K562 (cell line): ENCODE results near the gene PNPLA1. TPM values are rescaled to one million over a fixed set of nuclear protein-coding genes. Genes with fewer than 3 reads are reported as not detected.

Experiments
- ATAC-seq: fragments of 200-7000 bp; cut with Tn5 transposase; 3 replicates; pipeline ENCODE4 v1.9.1; 2020; ENCODE audit warnings: moderate library complexity
- BruUV-seq: library from RNA; stranded (reverse); fragments of 400-500 nt; replicated peaks from 2 replicates; lab custom pipeline; 2021; lab: Mats Ljungman, UMichigan
- CTCF ChIA-PET: fragments of 300-600 bp; formaldehyde crosslinking; extraction: SDS; loops from one replicate; lab custom pipeline; 2021; ENCODE audit warnings: low intra/inter-chr PET ratio; lab: Yijun Ruan, JAX
- POLR2A ChIA-PET: fragments of 300-600, 350-650 bp; sonication (Branson Sonifier 250); formaldehyde crosslinking; extraction: SDS; loops from one replicate; lab custom pipeline; 2021; ENCODE audit warnings: antibody characterized with exemption, inconsistent platforms; lab: Yijun Ruan, JAX
- DNase-seq, 4 experiments: peaks; one replicate each; pipeline versions ENCODE4 v3.0.0 to v3.0.0-alpha.2; 2011 to 2018; ENCODE audit warnings: low spot score in 3 of 4, mixed read lengths in 3 of 4; ENCODE audit errors: extremely low read depth in 1 of 4
- FAIRE-seq: peaks from 2 replicates; lab custom pipeline; 2011; peaks lifted over from hg19 to GRCh38; lab: Jason Lieb, UNC
- H2AFZ ChIP-seq: 2 replicates; pipeline ENCODE4 v1.6.0; 2011; ENCODE audit warnings: low read depth, low read length, control low read depth, inconsistent platforms
- H3K27ac ChIP-seq: fragments of 200-600 bp; 3 replicates; pipeline ENCODE4 v1.8.0; 2011; ENCODE audit warnings: low read depth, mild to moderate bottlenecking, control low read depth, inconsistent platforms, low read length, moderate library complexity, mixed read lengths; ENCODE audit errors: extremely low read depth
- H3K27me3 ChIP-seq, 2 experiments: fragments of 300-600 bp in 1 of 2; 2 replicates in 1 of 2; 3 replicates in 1 of 2; pipeline versions ENCODE4 v1.6.0 to v1.8.0; 2011; ENCODE audit warnings: inconsistent platforms in 2 of 2, low read length in 2 of 2, mild to moderate bottlenecking in 1 of 2, mixed read lengths in 1 of 2, moderate library complexity in 1 of 2; ENCODE audit not compliant: control insufficient read depth in 2 of 2, insufficient read depth in 2 of 2
- H3K36me3 ChIP-seq: fragments of 300-600 bp; 3 replicates; pipeline ENCODE4 v1.8.0; 2011; ENCODE audit warnings: mild to moderate bottlenecking, low read length, inconsistent platforms; ENCODE audit not compliant: control insufficient read depth, insufficient read depth
- H3K4me1 ChIP-seq, 2 experiments: fragments of 200-600 bp in 1 of 2; replicated peaks in 1 of 2; 2 replicates in 1 of 2; 3 replicates in 1 of 2; pipeline versions ENCODE4 v1.5.1 to v1.8.0; 2011; ENCODE audit warnings: inconsistent platforms in 2 of 2, low read length in 2 of 2, mild to moderate bottlenecking in 1 of 2, mixed read lengths in 1 of 2, moderate library complexity in 1 of 2; ENCODE audit not compliant: control insufficient read depth in 2 of 2, insufficient read depth in 2 of 2
- H3K4me2 ChIP-seq: 2 replicates; pipeline ENCODE4 v1.6.1; 2011; ENCODE audit warnings: low read length, control low read depth, inconsistent platforms, mixed read lengths; ENCODE audit not compliant: insufficient read depth
- H3K4me3 ChIP-seq: fragments of 200-600 bp; sonication (generic), shearing (Covaris generic); 2 replicates; pipeline ENCODE4 v1.5.1; 2016; ENCODE audit warnings: control low read depth, inconsistent platforms
- H3K79me2 ChIP-seq: fragments of 200-600 bp; 3 replicates; pipeline ENCODE4 v1.8.0; 2011; ENCODE audit warnings: low read length, inconsistent platforms; ENCODE audit not compliant: control insufficient read depth, insufficient read depth
- H3K9ac ChIP-seq, 2 experiments: 2 replicates each; pipeline versions ENCODE4 v1.6.0 to v1.6.1; 2011; ENCODE audit warnings: low read depth in 2 of 2, low read length in 2 of 2, control low read depth in 1 of 2, inconsistent platforms in 1 of 2, mild to moderate bottlenecking in 1 of 2, mixed read lengths in 1 of 2; ENCODE audit not compliant: insufficient read depth in 1 of 2
- H3K9me1 ChIP-seq: one replicate; pipeline ENCODE4 v1.6.0; 2011; ENCODE audit warnings: inconsistent platforms, mild to moderate bottlenecking, low read length, moderate library complexity; ENCODE audit not compliant: control insufficient read depth, insufficient read depth
- H3K9me3 ChIP-seq: replicated peaks from 2 replicates; pipeline ENCODE4 v1.5.1; 2011; ENCODE audit warnings: low read depth, low read length, inconsistent platforms; ENCODE audit not compliant: control insufficient read depth, insufficient read depth
- H4K20me1 ChIP-seq: replicated peaks from 2 replicates; pipeline ENCODE4 v1.6.1; 2011; ENCODE audit warnings: low read length, inconsistent platforms, mixed read lengths; ENCODE audit not compliant: control insufficient read depth, insufficient read depth
- ARID3B ChIP-seq: fragments of 250-450 bp; sonication (Bioruptor Pico); IDR thresholded peaks from 2 replicates; pipeline ENCODE4 v1.4.0; 2020; ENCODE audit warnings: borderline replicate concordance
- NRF1 ChIP-seq, 2 experiments: fragments of 450-650 bp; IDR thresholded peaks in 1 of 2; conservative IDR thresholded peaks in 1 of 2; 2 replicates each; pipeline ENCODE4 v1.6.1; 2014; ENCODE audit warnings: mild to moderate bottlenecking in 2 of 2
- SFPQ ChIP-seq: fragments of 200-400 bp; formaldehyde crosslinking; IDR thresholded peaks from 2 replicates; pipeline ENCODE4 v1.6.1; 2017; ENCODE audit warnings: mild to moderate bottlenecking, low read depth, low read length, moderate library complexity
- ZNF134 ChIP-seq: fragments of 250-450 bp; sonication (Bioruptor Pico); conservative IDR thresholded peaks from 2 replicates; pipeline ENCODE4 v1.4.0; 2020
- WGBS: fragments of 100-300 bp; shearing (Covaris generic); methylation state at CpG from one replicate; pipeline ENCODE4 v1.1.6; 2016; ENCODE audit warnings: low coverage, mixed read lengths; ENCODE audit not compliant: insufficient coverage; ENCODE audit errors: missing lambda C conversion rate; 5-methylcytosine and 5-hydroxymethylcytosine counted together
- in situ Hi-C: fragments of 300-500 bp; cut with MboI; formaldehyde crosslinking; loops from 4 replicates; pipeline ENCODE4 v1.15.0; 2018; ENCODE audit warnings: inconsistent platforms, mixed read lengths
- intact Hi-C: fragments of 100-400 bp; cut with micrococcal nuclease; formaldehyde crosslinking; loops from 2 replicates; pipeline ENCODE4 v1.14.2; 2022
- polyA plus RNA-seq, 8 experiments: library from polyadenylated mRNA; depleted of rRNA in 4 of 8; stranded (reverse) in 5 of 8; unstranded in 3 of 8; fragments of >200 nt; fragmentation: Nextera tagmentation in 2 of 8; fragmentation: Illumina TruSeq in 1 of 8; extraction: Ambion mirVana in 2 of 8; extraction: Trizol in 1 of 8; gene quantifications; 2 replicates each; pipeline versions ENCODE4 v1.2.1 to v1.2.3, GENCODE V29; 2011 to 2014; ENCODE audit warnings: inconsistent platforms in 1 of 8, missing spikeins in 1 of 8
- total RNA-seq, 7 experiments: library from RNA; depleted of rRNA in 6 of 7; stranded (reverse); fragments of >200 nt in 6 of 7; fragmentation: Illumina TruSeq in 2 of 7; extraction: Trizol in 2 of 7; gene quantifications; 2 replicates each; pipeline versions ENCODE4 v1.2.1 to v1.2.3, GENCODE V29; 2011 to 2021; ENCODE audit warnings: low replicate concordance in 1 of 7

Gene PNPLA1
- total and polyA plus RNA-seq, 9 of the 15 experiments (the other 6 are each of a cell fraction or from before 2014, with no cell fraction given): 0.04 to 0.27 (median 0.13) TPM; not detected in 2

- ChIA-PET POLR2A (interaction anchor here (0.6 to 2.0 kb wide), 4 partner anchors 12 to 508 kb away, joined by 3 to 6 read pairs (median 4); no protein-coding TSS in a partner anchor), CTCF (no interaction called here)
- FAIRE-seq (no peak), ATAC-seq (no peak), DNase-seq (no peak)
- no peak overlapping the region for H3K4me3 ChIP-seq
- no peaks in the 10 kb centered on the region for H3K79me2 ChIP-seq
- H4K20me1 ChIP-seq: no peaks in the 10 kb centered on the region
- H3K9ac ChIP-seq: no peak overlapping the region
- H2AFZ ChIP-seq: no peak overlapping the region
- peaks cover 17 to 32% of the 10 kb centered on the region in 2 experiments; a peak in 4 of 5 replicates for H3K27me3 ChIP-seq
- WGBS: 14% methylated on average over 9 of the region's 9 CpGs
- TF ChIP-seq SFPQ: no peak
- no peak for TF ChIP-seq ARID3B
- no peak for TF ChIP-seq NRF1 (conservative IDR thresholded peaks at IDR 0.05 in 1 of 2, IDR thresholded peaks at IDR 0.05 in 1 of 2)
- TF ChIP-seq ZNF134: no peak
- H3K9me3 ChIP-seq: no peaks in the 10 kb centered on the region
- BruUV-seq: no TSS peak
- no peaks in the 10 kb centered on the region for H3K9me1 ChIP-seq
- no peak overlapping the region for H3K4me2 ChIP-seq
- peaks cover 0 to 9% of the 10 kb centered on the region in 2 experiments; a peak in 3 of 5 replicates for H3K4me1 ChIP-seq
- H3K36me3 ChIP-seq: no peaks in the 10 kb centered on the region
- intact Hi-C loops: no loop called here
- no peak overlapping the region for H3K27ac ChIP-seq
- in situ Hi-C loops: no loop called here
Observed at GRCh38 chr6:36263390-36264000, 6.4 kb upstream of the PNPLA1 start.
